ENCODE data around the gene UGT1A9.
"Not testable (repeated sequence)": the region's sequence is repeated elsewhere in the genome, so short reads cannot be mapped to it uniquely, and the experiment has no call there.

UGT1A9 gene

DNA sequence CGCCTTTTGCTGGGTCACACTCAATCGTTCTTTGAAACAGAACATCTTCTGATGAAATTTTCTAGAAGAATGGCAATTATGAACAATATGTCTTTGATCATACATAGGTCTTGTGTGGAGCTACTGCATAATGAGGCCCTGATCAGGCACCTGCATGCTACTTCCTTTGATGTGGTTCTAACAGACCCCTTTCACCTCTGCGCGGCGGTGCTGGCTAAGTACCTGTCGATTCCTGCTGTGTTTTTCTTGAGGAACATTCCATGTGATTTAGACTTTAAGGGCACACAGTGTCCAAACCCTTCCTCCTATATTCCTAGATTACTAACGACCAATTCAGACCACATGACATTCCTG, 41.5 kb downstream of the UGT1A9 start:
- DNase-seq = no peak

- no peak for DNase-seq
Observed at GRCh38 chr2:233714121-233714520, 42.4 kb downstream of the UGT1A9 start.

GRCh38 chr2:233718552-233718951, 46.9 kb downstream of the UGT1A9 start, which contains the start of gene UGT1A4:
Gene UGT1A4 (plus strand): TSS chr2:233718736. CDS start chr2:233718821, 85 bp downstream.
- DNase-seq = no peak

DNA sequence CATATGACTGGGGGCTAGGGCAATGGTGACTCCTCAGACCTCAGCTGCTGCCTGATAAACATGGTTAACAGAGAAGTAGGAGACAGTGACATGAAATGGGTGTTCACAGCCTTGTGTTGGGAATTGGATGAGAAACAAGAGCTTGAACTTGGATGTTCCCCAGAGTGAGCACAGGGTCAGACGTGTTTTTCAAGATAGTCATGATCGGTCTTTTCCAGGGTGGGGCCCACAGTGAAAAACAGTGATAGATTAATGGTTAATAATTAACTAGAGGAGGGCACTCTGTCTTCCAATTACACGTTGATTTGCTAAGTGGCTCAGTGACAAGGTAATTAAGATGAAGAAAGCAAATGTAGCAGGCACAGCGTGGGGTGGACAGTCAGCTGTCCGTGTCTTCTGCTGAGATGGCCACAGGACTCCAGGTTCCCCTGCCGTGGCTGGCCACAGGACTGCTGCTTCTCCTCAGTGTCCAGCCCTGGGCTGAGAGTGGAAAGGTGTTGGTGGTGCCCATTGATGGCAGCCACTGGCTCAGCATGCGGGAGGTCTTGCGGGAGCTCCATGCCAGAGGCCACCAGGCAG, 57.1 kb downstream of the UGT1A9 start, which contains the start of gene UGT1A3:
TSS of gene UGT1A3 (plus strand) at position 320 of the 579 bp plus-strand sequence. CDS start at position 405, 85 bp downstream.
- DNase-seq = no peak

- not testable (repeated sequence) for DNase-seq
Observed at GRCh38 chr2:233736868-233737653, 65.4 kb downstream of the UGT1A9 start.

- DNase-seq = no peak
Observed at GRCh38 chr2:233740870-233741269, 69.2 kb downstream of the UGT1A9 start.

- DNase-seq = no peak
Observed at GRCh38 chr2:233743464-233744259, 72.0 kb downstream of the UGT1A9 start.

- no peak for DNase-seq
Observed at GRCh38 chr2:233745073-233745755, 73.5 kb downstream of the UGT1A9 start.

DNA sequence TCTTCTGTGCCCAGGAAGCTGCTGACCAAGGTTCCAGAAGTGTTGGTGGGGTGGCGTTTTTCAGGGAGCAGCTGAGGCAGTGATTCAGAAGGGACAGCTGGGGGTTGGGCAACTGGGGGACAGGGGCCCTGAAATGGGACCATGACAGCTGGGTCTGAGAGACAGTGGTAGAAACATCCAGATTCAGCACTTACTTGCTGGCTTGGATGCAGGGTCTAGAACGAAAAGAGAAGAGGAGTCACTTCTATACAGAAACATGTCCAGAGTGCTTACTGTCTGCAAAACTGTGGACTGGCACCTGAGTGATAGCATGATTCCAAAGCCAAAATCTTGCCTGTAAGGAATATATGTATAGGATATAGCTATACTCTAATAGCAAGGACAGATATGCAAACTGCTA, 74.1 kb downstream of the UGT1A9 start:
- DNase-seq = not testable (repeated sequence)

GRCh38 chr2:233746475-233747282, 75.0 kb downstream of the UGT1A9 start:
- no peak for DNase-seq

- DNase-seq = no peak
Observed at GRCh38 chr2:233747283-233747544, 75.5 kb downstream of the UGT1A9 start.

GRCh38 chr2:233750689-233751088, 79.0 kb downstream of the UGT1A9 start:
- DNase-seq = not testable (repeated sequence)

DNA sequence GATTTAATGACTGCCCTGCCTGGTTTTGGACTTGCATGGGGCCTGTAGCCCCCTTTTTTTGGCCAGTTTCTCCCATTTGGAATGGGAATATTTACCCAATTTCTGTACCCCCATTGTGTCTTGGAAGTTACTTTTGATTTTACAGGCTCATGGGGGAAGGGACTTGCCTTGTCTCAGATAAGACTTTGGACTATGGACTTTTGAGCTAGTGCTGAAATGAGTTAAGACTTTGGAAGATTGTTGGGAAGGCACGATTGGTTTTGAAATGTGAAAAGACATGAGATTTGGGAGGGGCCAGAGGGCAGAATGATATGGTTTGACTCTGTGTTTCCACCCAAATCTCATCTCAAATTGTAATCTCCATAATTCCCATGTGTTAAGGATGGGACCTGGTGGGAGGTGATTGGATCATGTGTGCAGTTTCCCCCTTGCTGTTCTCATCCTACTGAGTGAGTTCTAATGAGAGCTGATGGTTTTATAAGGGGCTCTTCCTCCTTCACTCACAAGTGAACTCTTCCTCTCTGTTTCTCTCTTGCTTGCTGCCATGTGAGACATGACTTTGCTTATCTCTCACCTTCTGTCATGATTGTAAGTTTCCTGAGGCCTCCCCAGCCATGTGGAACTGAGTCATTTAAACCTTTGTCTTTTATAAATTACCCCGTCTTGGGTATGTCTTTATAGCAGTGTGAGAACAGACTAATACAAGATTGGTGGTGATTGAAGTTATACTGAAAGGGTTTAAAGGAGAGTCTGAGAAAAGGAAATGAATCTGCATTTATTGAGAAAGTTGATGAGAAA, 79.7 kb downstream of the UGT1A9 start:
- DNase-seq = not testable (repeated sequence)

DNA sequence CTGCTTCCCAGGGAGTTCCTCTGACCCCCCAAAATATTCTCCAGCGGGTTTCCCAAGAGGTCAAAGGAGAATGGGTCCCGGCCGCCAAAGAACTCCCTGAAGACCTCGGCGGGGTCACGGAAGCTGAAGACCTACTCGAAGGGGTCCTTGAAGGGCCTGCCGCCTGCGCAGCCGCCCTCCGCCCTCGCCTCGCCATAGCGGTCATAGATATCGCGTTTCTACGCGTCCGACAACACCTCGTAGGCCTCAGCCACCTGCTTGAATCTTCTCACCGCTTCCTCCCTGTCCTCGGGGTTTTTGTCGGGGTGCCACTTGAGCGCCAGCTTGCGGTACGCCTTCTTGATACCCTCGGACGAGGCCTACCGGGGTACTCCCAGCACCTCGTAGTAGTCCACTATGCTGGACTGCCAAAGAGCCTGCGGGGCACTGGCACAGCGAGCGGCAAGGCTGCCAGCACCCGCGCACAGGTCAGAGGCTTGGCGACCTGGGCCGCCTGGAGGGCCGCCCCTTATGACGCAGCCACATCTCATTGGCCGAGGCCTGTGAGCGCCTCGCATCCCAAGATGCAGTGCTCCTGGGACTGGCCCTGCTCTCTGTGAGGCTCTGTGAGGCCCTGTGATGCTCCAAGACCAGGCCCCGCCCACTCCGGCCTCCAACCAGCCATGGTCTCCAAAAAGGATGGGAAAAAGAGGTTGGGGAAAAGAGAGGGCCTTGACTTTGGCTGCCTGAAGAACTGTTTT, 83.3 kb downstream of the UGT1A9 start:
- DNase-seq = no peak

- no peak for DNase-seq
Observed at GRCh38 chr2:233756429-233757081, 84.9 kb downstream of the UGT1A9 start.

DNA sequence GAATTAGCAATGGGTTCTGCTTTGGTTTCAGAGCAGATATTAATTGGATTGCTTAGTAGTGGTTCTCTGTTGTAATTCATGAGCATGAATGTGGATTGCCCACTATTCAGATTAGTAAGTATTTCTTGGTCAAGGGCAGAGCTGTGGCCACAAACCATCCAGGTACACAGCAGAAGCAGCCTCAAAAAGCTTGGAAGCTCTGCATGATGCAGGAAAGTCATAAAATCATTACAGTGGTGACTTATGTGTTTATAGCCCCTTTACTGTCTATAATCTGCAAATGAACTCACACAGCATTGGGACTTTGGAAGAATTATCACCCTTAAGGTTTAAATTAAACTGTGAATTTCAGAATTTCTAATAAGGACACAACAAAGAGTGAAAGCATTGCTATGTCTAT, 86.4 kb downstream of the UGT1A9 start:
- no peak for DNase-seq

- DNase-seq = no peak
Observed at GRCh38 chr2:233758849-233759248, 87.2 kb downstream of the UGT1A9 start.

- DNase-seq = no peak
Observed at GRCh38 chr2:233760043-233760442, 88.3 kb downstream of the UGT1A9 start, which contains the start of gene UGT1A1. Gene UGT1A1 (plus strand): TSS chr2:233760270. CDS start chr2:233760288, 18 bp downstream.

GRCh38 chr2:233761040-233761769, 89.5 kb downstream of the UGT1A9 start:
- DNase-seq = no peak

Measured in fibroblast of skin of abdomen (primary cell).